ENCODE results near the gene REPIN1.
A peak's percentile ranks its signal among the peaks of the same experiment; 100 is the strongest.

REPIN1 gene

GRCh38 chr7:150337659-150338081, 31.0 kb upstream of the REPIN1 start:
- no peak for DNase-seq

DNA sequence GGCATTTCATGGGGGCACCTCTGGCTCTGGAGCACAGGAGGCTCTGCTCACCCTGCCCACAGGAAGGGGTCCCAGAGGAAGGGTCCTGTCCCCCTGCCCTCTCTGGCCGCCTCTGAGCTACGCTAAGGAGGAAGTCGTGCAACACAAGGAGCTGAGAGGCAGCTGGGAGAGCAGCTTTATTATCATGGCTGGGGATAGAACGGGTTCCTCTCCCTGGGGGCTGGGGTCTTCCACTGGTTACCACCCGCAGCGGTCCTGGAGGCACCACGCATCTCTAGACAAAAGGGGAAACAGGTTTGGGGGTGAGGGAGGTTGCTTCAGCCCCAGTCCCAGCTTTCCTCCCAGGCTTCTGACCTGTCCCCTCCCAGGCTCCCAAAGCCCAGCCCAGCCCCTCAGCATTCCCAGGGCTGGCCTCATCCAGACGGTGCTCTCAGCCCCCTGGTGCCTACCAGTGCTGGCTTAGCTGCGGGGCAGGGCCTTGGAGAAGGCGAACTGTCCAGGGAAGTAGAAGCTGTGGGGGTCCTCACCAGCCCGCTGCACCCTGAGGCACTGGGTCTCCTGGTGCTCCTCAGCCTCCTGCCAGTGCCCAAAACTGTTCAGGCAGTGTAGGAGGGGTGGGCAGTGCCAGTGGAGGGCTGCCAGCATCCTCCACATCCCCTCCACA, 30.3 kb upstream of the REPIN1 start:
- no peak for DNase-seq

GRCh38 chr7:150339409-150339809, 29.2 kb upstream of the REPIN1 start:
- no peak for DNase-seq

DNA sequence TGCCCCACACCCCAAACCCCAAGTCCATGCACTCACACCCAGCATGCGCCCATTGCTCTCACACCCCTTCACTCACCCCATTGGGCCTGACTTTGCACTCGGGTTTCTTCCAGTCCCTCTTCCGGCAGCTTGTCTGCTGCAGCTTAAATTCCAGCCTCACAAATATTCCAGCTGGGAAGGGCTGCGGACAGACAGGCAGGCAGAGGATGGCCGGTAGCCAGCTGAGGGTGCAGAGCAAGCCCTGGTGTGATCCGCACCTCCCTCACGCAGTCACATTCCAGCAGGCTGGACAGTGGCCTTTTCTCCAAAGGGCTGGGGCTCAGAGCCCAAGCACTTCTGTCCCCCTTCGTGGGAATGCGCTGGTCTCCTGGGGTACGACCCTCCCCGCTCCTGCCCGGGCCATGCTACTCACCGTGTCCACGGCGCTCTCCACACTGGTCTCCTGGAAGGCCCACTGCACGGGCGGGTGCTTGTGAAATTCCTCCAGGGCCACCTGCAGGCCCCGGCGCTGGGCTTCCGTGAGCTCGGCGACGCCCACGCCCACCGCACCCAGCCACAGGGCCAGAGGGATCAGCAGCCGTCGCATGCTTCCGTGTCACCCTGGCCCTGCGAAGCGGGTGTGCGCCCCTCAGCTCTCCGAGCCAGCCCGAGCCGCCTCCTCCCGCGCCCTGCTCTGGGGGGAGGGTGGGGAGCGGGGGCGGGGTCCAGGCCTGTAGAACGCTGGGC, 28.4 kb upstream of the REPIN1 start:
- DNase-seq, result no peak

DNA sequence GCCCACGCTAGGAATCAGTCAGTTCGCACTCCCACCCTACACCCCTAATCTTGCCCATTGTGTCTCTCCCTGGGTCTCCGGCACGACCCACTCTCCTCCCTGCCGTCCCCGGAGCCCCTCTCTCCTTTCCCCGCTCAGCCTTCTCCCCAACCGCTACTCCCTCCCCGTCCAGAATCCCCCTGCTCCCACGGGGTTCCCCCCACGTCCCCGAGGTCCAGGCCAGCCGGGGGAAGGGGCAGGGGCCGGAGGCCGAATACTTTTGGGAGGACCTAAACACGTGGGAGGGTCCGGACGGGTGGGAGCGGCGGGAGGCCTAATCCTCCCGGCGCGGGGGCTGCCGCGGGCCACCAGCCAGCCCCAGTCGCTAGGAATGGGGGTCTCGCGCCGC, 27.8 kb upstream of the REPIN1 start:
- DNase-seq, result no peak

GRCh38 chr7:150341263-150342120, 27.1 kb upstream of the REPIN1 start, which contains the start of gene RARRES2:
RARRES2 (minus strand) TSS chr7:150341629; CDS start chr7:150340609, 1,020 bp downstream.
- no peak for DNase-seq

DNA sequence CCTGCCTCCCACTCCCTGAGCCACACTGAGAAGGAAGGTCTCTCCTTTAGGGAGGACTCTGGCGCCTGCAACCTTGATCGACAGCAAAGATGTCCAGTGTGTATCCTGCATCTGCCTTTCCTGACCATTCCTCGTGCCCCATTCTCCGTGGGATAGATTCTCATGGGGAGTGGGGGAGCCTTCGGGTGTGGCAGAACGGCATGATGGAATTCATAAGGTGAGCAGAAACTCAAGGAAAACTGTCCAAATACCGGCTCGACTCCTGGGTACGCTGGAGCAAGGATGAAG, 26.6 kb upstream of the REPIN1 start:
- DNase-seq, result no peak

DNA sequence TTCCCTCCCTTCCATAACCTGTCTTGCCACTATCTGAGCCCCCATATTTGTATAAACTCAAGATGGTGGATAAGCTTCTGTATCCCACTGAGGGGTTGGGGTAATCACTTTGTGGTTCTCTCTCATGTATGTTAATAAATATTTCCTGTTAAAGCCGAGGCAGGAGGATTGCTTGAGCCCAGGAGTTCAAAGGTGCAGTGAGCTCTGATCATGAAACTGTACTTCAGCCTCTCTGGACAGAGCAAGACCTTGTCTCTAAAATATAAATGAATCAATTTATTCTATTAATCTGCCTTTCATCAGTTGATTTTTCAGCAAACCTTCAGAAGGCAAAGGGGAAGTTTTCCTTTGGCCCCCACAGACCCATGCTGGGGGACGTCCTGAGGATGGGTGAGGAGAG, 25.4 kb upstream of the REPIN1 start:
- DNase-seq, result no peak

DNA sequence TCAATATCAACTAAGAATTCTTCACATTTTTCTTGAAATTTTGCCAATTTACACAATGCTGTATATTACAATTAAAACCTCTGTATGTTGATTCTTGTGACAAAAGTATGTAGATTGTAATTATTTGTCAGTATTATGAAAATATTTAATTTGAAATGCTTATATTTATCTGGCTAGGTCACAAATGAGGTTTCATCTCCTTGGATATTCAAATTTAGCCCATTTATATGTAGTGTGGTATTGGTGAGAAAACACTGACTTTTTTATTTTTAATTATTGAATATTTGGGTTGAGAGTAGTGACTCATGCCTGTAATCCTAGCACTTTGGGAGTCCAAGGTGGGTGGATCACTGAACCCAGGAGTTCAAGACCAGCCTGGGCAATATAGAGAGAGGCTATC, 24.3 kb upstream of the REPIN1 start:
- DNase-seq, result no peak

GRCh38 chr7:150345012-150345411, 23.6 kb upstream of the REPIN1 start:
- no peak for DNase-seq

DNA sequence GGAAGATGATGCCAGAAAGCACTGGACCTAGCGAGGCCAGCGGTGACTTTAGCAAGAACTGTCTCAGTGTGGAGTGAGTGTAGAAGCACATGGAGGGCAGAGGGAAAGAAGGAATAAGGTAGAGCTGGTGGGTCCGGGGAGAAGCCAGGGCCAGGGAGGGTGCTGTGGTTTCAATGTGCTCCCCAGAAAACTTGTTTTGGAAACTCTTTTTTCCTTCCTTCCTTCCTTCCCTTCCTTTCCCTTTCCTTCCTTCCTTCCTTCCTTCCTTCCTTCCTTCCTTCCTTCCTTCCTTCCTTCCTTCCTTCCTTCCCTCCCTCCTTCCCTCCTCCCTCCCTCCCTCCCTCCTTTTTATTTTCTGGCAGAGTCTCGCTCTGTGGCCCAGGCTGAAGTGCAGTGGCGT, 21.7 kb upstream of the REPIN1 start:
- DNase-seq, result no peak

DNA sequence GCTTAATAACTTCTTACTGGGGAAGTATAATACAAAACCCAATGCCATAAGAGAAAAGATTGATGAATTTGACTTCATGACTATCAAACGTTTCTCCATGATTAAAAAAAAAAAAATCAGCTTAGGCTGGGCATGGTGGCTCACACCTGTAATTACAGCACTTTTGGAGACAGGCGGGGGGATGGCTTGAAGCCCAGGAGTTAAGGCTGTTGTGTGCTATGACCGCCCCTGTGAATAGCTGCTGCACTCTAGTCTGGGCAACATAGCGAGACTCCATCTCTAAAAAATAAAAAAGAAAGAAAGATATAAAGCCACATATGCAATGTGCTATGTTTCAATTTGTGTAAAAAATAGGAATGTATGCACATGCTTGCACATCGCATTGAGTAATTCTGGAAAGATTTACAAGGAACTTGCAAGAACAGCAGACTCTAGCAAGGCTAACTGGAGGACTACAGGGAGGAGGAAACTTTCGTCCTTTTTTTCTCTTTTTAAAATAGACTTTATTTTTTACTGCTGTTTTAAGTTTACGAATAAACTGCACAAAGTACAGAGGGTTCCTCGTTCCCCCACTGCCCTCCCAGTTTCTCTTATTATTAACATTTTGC, 16.9 kb upstream of the REPIN1 start:
- no peak for DNase-seq

DNA sequence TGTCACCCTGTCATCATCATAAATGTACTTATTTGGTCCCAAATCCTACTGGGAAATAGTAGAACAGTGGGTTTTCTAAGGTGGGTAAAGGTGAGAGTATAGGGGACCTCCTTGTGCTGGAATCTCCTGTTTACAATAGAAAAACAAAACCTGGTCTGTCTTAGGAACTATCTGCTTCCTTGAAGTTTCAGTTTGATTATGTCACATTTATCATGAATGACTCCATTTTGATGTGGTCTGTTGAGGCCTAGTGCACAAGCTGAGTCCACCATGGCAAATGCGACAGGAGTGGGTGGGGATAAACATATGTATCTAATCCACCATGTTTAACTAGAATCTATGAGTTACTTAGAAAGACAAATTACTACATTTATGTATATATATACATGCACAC, 13.0 kb upstream of the REPIN1 start:
- DNase-seq, result no peak

- DNase-seq, result no peak
These were observed 12.2 kb upstream of the REPIN1 start for GRCh38 chr7:150356265-150356897.

DNA sequence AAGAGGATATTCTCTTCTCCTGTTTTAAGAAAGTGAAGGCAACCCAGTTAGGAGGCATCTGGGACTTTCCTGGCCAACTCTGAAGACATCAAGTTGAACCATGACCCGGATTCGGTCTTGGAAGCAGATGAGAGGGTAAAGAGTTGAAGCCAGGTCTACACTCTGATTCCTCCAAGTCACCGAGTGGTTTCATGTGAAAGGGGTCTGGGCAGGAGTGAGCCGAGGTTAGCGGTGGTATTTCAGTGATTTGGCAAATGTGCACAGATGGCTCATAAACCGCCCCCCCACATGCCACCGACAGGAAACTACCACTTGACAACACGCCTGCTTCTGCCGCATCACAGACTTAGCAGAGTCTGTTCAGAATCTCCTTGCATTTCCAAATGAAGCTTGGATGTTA, 11.4 kb upstream of the REPIN1 start:
- DNase-seq, result peak; percentile 62 to 72

DNA sequence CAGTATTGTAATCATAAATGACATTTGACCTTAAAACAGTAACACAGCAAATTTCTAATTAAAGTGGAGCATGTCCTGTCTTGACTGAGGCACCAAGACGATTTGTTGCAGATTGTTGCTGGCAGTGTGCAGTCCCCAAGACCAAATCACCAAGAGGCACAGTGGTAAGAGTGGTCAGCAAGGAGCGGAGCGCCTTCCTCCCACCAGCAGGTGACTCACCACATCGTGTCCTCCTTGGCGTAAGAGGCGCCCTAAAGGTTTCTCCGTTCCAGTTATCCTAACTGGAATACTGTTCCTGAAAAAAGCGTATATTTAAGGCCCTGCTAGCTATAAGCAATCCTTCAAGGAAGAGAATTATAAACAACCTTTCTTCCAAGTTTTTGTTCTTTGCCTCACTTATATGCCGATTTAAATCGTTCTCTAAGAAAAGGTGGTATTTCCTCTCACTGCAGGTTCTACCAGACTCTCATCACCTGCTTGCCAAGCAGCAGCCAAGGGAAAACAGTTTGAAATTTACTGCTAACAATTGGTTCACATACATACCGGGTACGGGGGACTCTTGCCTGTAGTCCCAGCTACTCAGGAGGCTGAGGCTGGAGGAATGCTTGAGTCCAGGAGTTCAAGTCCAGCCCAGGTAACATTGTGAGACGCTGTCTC, 10.7 kb upstream of the REPIN1 start:
- DNase-seq, result no peak

DNA sequence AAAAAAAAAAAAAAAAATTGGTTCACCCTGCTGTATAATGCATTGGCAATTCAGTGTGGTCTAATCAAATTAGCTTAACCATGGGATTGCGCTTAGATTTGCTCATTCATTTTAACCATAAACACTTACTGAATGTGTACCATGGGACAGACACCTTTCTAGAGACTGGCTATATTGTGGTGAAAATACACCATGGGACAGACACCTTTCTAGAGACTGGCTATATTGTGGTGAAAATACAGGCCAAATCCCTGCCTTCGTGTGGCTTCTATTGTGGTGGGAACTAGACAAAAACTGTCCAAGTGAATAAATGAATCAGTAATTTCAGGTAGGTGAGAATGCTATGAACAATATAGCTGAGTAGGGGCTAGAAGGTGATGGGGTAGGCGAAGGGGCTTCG, 10.2 kb upstream of the REPIN1 start:
- DNase-seq, result no peak

- DNase-seq, result no peak
These were observed 9.5 kb upstream of the REPIN1 start for GRCh38 chr7:150358988-150359621.

DNA sequence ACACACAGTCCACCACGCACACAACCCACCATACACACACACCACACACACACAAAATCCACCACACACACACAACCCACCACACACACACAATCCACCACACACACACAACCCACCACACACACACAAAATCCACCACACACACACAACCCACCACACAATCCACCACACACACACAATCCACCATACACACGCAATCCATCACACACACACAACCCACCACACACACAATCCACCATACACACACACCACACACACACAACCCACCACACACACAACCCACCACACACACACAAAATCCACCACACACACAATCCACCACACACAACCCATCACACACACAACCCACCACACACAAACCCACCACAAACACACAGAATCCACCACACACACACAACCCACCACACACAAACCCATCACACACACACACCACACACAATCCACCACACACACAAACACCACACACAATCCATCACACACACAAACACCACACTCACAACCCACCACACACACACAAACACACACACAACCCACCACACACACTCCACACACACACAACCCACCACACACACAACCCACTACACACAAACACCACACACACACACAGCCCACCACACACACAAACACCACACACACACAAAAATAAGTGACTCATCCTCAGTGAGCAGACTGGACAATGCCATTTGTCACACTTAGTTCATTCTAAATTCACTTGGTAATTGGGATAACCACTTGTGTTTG, 8.8 kb upstream of the REPIN1 start:
- no peak for DNase-seq

- no peak for DNase-seq
These were observed 8.1 kb upstream of the REPIN1 start for GRCh38 chr7:150360363-150361058.

GRCh38 chr7:150361402-150361801, 7.2 kb upstream of the REPIN1 start:
- DNase-seq, result no peak

All from activated CD4-positive, alpha-beta T cell treated with anti-CD3 and anti-CD28 coated beads, Interleukin-2, amount 50 U/mL, for 48 hours (primary cell).